DOHH2 (cell line): ENCODE results near the gene SLC22A1.

Experiments
- CTCF ChIP-seq: fragments of 200-600 bp; sonication (generic); IDR thresholded peaks from one replicate; pipeline ENCODE4 v1.5.1; 2014; ENCODE audit warnings: antibody characterized with exemption, mild to moderate bottlenecking, low read depth, low read length; ENCODE audit not compliant: poor library complexity, severe bottlenecking
- EZH2phosphoT487 ChIP-seq: fragments of 200-600 bp; sonication (generic); IDR thresholded peaks from 2 replicates; pipeline ENCODE4 v1.6.1; 2017; ENCODE audit warnings: borderline replicate concordance, mild to moderate bottlenecking, antibody characterized with exemption, low read length, moderate library complexity, mixed read lengths

- TF ChIP-seq CTCF (no peak), EZH2phosphoT487 (no peak)
Measured at GRCh38 chr6:160081398-160081797, 40.2 kb upstream of the SLC22A1 start.
